GM12878 (cell line): ENCODE measurements around the gene ETV3L. TPM values are rescaled to one million over a fixed set of nuclear protein-coding genes. Genes with fewer than 3 reads are reported as not detected.

Source experiments
- ATAC-seq: fragments of 200-7000 bp; cut with Tn5 transposase; 3 replicates; pipeline ENCODE4 v1.9.1; 2020; ENCODE audit warnings: mild to moderate bottlenecking, moderate library complexity
- BruUV-seq: library from RNA; stranded (reverse); fragments of 400-500 nt; replicated peaks from 2 replicates; lab custom pipeline; 2021; lab: Mats Ljungman, UMichigan
- CTCF ChIA-PET: fragments of 300-600 bp; sonication (Branson Sonifier 250); formaldehyde crosslinking; extraction: SDS; loops from one replicate; lab custom pipeline; 2021; ENCODE audit warnings: inconsistent platforms; lab: Yijun Ruan, JAX
- POLR2A ChIA-PET: fragments of 350-600 bp; formaldehyde crosslinking; extraction: SDS; loops from one replicate; lab custom pipeline; 2021; ENCODE audit warnings: inconsistent platforms; lab: Charles Lee
- RAD21 ChIA-PET: fragments of 300-600 bp; sonication (Branson Sonifier 250); formaldehyde crosslinking; loops from one replicate; lab custom pipeline; 2023; ENCODE audit warnings: antibody characterized with exemption; ENCODE audit not compliant: unreplicated experiment; lab: Charles Lee
- SMC1A ChIA-PET: fragments of 300-600 bp; sonication (Branson Sonifier 250); formaldehyde crosslinking; loops from one replicate; lab custom pipeline; 2023; ENCODE audit not compliant: unreplicated experiment, uncharacterized antibody; lab: Charles Lee
- DNase-seq: peaks from one replicate; pipeline ENCODE4 v3.0.0-alpha.2; 2011; ENCODE audit warnings: low read depth, low spot score
- FAIRE-seq: peaks from 3 replicates; lab custom pipeline; 2011; peaks lifted over from hg19 to GRCh38; lab: Jason Lieb, UNC
- H2AFZ ChIP-seq: 2 replicates; pipeline ENCODE4 v1.6.0; 2011; ENCODE audit warnings: low read depth, low read length, control low read depth; ENCODE audit not compliant: control insufficient read depth
- H3K27ac ChIP-seq: 2 replicates; pipeline ENCODE4 v1.5.1; 2011; ENCODE audit warnings: control low read depth; ENCODE audit not compliant: control insufficient read depth, insufficient read depth
- H3K27me3 ChIP-seq, 2 experiments: replicated peaks in 1 of 2; 2 replicates each; pipeline versions ENCODE4 v1.6.0 to v1.6.1; 2011; ENCODE audit warnings: low read length in 1 of 2; ENCODE audit not compliant: control insufficient read depth in 2 of 2, insufficient read depth in 2 of 2
- H3K36me3 ChIP-seq, 2 experiments: 2 replicates each; pipeline ENCODE4 v1.5.1; 2011; ENCODE audit warnings: low read length in 1 of 2; ENCODE audit not compliant: control insufficient read depth in 2 of 2, insufficient read depth in 2 of 2
- H3K4me1 ChIP-seq: 2 replicates; pipeline ENCODE4 v1.6.1; 2011; ENCODE audit warnings: mild to moderate bottlenecking, low read length, moderate library complexity, mixed read lengths; ENCODE audit not compliant: control insufficient read depth, insufficient read depth
- H3K4me2 ChIP-seq: 2 replicates; pipeline ENCODE4 v1.6.0; 2011; ENCODE audit warnings: control low read depth; ENCODE audit not compliant: control insufficient read depth, insufficient read depth
- H3K4me3 ChIP-seq: fragments of 200-600 bp; sonication (generic); 2 replicates; pipeline ENCODE4 v1.5.1; 2016
- H3K79me2 ChIP-seq: 2 replicates; pipeline ENCODE4 v1.6.0; 2011; ENCODE audit warnings: low read length; ENCODE audit not compliant: control insufficient read depth, insufficient read depth
- H3K9ac ChIP-seq: 2 replicates; pipeline ENCODE4 v1.8.0; 2011; ENCODE audit warnings: low read length, control low read depth, mixed read lengths; ENCODE audit not compliant: control insufficient read depth, insufficient read depth
- H3K9me3 ChIP-seq: replicated peaks from 3 replicates; pipeline ENCODE4 v1.5.1; 2011; ENCODE audit warnings: mild to moderate bottlenecking, low read length; ENCODE audit not compliant: control insufficient read depth, insufficient read depth
- H4K20me1 ChIP-seq: 2 replicates; pipeline ENCODE4 v1.6.0; 2011; ENCODE audit not compliant: control insufficient read depth, insufficient read depth
- CHD2 ChIP-seq: IDR thresholded peaks from 2 replicates; pipeline ENCODE4 v1.6.1; 2011; ENCODE audit warnings: low read depth, low read length, improper control_type of control experiment, borderline replicate concordance
- CREB1 ChIP-seq: IDR thresholded peaks from 2 replicates; pipeline ENCODE4 v1.6.1; 2012; ENCODE audit warnings: low read depth, mild to moderate bottlenecking, inconsistent platforms
- JUND ChIP-seq: IDR thresholded peaks from 2 replicates; pipeline ENCODE4 v1.6.1; 2012; ENCODE audit warnings: low read depth, mild to moderate bottlenecking, low read length, improper control_type of control experiment, moderate library complexity
- KLF5 ChIP-seq: fragments of 450-650 bp; IDR thresholded peaks from 2 replicates; pipeline ENCODE4 v1.6.1; 2014; ENCODE audit warnings: mild to moderate bottlenecking; ENCODE audit not compliant: partially characterized antibody
- POLR2AphosphoS2 ChIP-seq: IDR thresholded peaks from 2 replicates; pipeline ENCODE4 v1.6.1; 2011; ENCODE audit warnings: low read depth, mild to moderate bottlenecking, low read length, improper control_type of control experiment, moderate library complexity
- POU2F2 ChIP-seq: IDR thresholded peaks from 3 replicates; pipeline ENCODE4 v1.6.1; 2011; ENCODE audit warnings: low read depth, mild to moderate bottlenecking, low read length, borderline replicate concordance
- SPI1 ChIP-seq: IDR thresholded peaks from 2 replicates; pipeline ENCODE4 v1.6.1; 2011; ENCODE audit warnings: low read depth, mild to moderate bottlenecking, low read length, moderate library complexity, borderline replicate concordance; ENCODE audit not compliant: insufficient read depth
- TAF1 ChIP-seq: IDR thresholded peaks from 2 replicates; pipeline ENCODE4 v1.6.1; 2011; ENCODE audit warnings: mild to moderate bottlenecking, low read depth, low read length, borderline replicate concordance
- WGBS: methylation state at CpG from one replicate; pipeline ENCODE4 v1.1.6; 2016; ENCODE audit warnings: low lambda C conversion rate; ENCODE audit not compliant: insufficient replicate concordance, insufficient coverage; ENCODE audit errors: missing lambda C conversion rate; 5-methylcytosine and 5-hydroxymethylcytosine counted together
- in situ Hi-C: fragments of 300-500 bp; cut with MboI; formaldehyde crosslinking; loops from 9 replicates; pipeline ENCODE4 v1.14.3; 2018; ENCODE audit warnings: mixed read lengths
- intact Hi-C: fragments of 100-400 bp; cut with micrococcal nuclease; formaldehyde crosslinking; loops from one replicate; pipeline ENCODE4 v1.14.2; 2022; ENCODE audit not compliant: unreplicated experiment
- polyA plus RNA-seq, 11 experiments: library from polyadenylated mRNA; depleted of rRNA in 4 of 11; unstranded in 6 of 11; stranded (reverse) in 5 of 11; fragments of >200 nt; fragmentation: Nextera tagmentation in 4 of 11; fragmentation: Illumina TruSeq in 1 of 11; extraction: Ambion mirVana in 4 of 11; extraction: Trizol in 1 of 11; gene quantifications; 1 replicate in 1 of 11; 2 replicates in 10 of 11; pipeline versions ENCODE4 v1.2.1 to v1.2.3, GENCODE V29; 2011 to 2016; ENCODE audit warnings: inconsistent platforms in 2 of 11, missing spikeins in 2 of 11, low read depth in 1 of 11
- total RNA-seq, 4 experiments: library from RNA; depleted of rRNA in 3 of 4; stranded (reverse); fragments of >200 nt in 3 of 4; fragmentation: Illumina TruSeq in 1 of 4; extraction: Trizol in 1 of 4; gene quantifications; 2 replicates each; pipeline versions ENCODE4 v1.2.1 to v1.2.3, GENCODE V29; 2013 to 2021
- TF ChIP-seq, protein P1 (sequence below): fragments of 450-650 bp; IDR thresholded peaks from 2 replicates; pipeline ENCODE4 v1.6.1; 2014; ENCODE audit warnings: mild to moderate bottlenecking

ETV3L gene
- total and polyA plus RNA-seq, 10 of the 15 experiments (the other 5 are each of a cell fraction or from before 2014, with no cell fraction given) = 0.03 to 1.3 (median 0.44) TPM

DNA sequence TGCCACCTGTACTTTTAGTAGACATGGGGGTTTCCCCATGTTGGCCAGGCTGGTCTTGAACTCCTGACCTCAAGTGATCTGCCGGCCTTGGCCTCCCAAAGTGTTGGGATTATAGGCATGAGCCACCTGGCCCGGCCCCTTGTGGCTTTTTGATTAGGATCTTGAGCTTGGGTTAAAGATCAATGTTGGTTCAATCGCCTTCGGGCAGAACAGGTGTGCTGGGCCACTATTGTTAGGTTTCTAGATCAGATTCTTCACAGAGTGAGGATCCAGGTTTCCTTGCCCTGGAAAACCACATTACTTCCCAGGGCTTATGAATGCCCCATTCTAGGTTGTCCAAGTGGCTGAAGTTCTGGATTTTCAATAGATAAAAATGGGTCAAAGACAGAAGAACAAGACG is 32.5 kb upstream of the ETV3L start (continued):
- TF ChIP-seq, protein P1, sequence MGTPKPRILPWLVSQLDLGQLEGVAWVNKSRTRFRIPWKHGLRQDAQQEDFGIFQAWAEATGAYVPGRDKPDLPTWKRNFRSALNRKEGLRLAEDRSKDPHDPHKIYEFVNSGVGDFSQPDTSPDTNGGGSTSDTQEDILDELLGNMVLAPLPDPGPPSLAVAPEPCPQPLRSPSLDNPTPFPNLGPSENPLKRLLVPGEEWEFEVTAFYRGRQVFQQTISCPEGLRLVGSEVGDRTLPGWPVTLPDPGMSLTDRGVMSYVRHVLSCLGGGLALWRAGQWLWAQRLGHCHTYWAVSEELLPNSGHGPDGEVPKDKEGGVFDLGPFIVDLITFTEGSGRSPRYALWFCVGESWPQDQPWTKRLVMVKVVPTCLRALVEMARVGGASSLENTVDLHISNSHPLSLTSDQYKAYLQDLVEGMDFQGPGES = no peak
- no peak for TF ChIP-seq JUND
- TF ChIP-seq KLF5 = no peak
- TF ChIP-seq POLR2AphosphoS2 = no peak

DNA sequence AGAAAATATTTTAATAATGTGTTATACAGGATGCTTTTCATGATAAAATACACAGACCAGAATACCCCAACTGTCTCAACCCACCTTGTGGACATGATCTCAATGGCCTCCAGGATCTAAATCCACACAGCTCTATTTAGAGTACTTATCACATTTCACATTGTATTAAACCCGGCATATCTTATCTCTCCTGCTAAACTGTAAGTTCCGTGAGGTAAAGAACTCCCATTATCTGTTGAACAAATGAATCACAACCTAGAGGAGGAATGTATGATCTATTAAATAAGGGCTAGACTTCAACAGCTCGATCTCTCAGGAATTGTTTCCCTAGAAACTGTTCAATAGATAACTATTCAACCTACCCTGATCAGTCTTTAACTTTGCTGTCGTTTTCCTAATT is 31.7 kb upstream of the ETV3L start:
- H3K4me3 ChIP-seq = no peak overlapping the region
- 0 out of 2 replicates have a peak, but pooled peaks cover 3% of the 10 kb centered on the region for H3K4me1 ChIP-seq
- H3K4me2 ChIP-seq = no peak overlapping the region
- H3K9ac ChIP-seq = no peak overlapping the region
- H3K36me3 ChIP-seq = peaks cover 4 to 18% of the 10 kb centered on the region in 2 experiments
- in situ Hi-C loops (no loop called here), intact Hi-C loops (no loop called here)
- no TSS peak for BruUV-seq
- ChIA-PET RAD21 (no interaction called here), SMC1A (interaction anchor here (1.4 kb wide), 1 partner anchor 41 kb away, joined by 4 read pairs; no protein-coding TSS in a partner anchor), POLR2A (interaction anchor here (1.4 kb wide), 1 partner anchor 9 kb away, joined by 4 read pairs; no protein-coding TSS in a partner anchor), CTCF (interaction anchor here (1.1 to 1.9 kb wide), 2 partner anchors 41 to 44 kb away, joined by 3 to 6 read pairs; no protein-coding TSS in a partner anchor)
- H3K27ac ChIP-seq = no peak overlapping the region
- ATAC-seq (no peak), FAIRE-seq (no peak), DNase-seq (no peak)
- H4K20me1 ChIP-seq = no peaks in the 10 kb centered on the region; the same call in 1 of the 2 replicates
- H3K9me3 ChIP-seq = no peaks in the 10 kb centered on the region
- H2AFZ ChIP-seq = no peak overlapping the region
- H3K27me3 ChIP-seq = no peaks in the 10 kb centered on the region
- H3K79me2 ChIP-seq = peaks cover 11% of the 10 kb centered on the region
- TF ChIP-seq POU2F2 = no peak
- no peak for TF ChIP-seq TAF1
- no peak for TF ChIP-seq CHD2
- TF ChIP-seq CREB1 = no peak
- TF ChIP-seq SPI1 = no peak
- 98% methylated on average over 4 of the region's 4 CpGs for WGBS
